Endothelial cell of umbilical vein (primary cell): ENCODE results near the gene RAB1A.

Experiments used
- EZH2 ChIP-seq: IDR thresholded peaks from 2 replicates; pipeline ENCODE4 v1.6.1; 2012; ENCODE audit warnings: borderline replicate concordance, low read depth, mild to moderate bottlenecking, moderate library complexity, low read length, inconsistent platforms; ENCODE audit not compliant: severe bottlenecking
- FOS ChIP-seq: IDR thresholded peaks from 2 replicates; pipeline ENCODE4 v1.6.1; 2011; ENCODE audit warnings: mild to moderate bottlenecking, low read length, moderate library complexity, borderline replicate concordance; ENCODE audit not compliant: insufficient read depth
- JUN ChIP-seq: IDR thresholded peaks from 2 replicates; pipeline ENCODE4 v1.6.1; 2011; ENCODE audit warnings: borderline replicate concordance, low read depth; ENCODE audit not compliant: insufficient read length, insufficient read depth
- MYC ChIP-seq: IDR thresholded peaks from one replicate; pipeline ENCODE4 v1.6.1; 2011; ENCODE audit warnings: mild to moderate bottlenecking, low read depth, low read length
- POLR2A ChIP-seq: IDR thresholded peaks from 2 replicates; pipeline ENCODE4 v1.6.1; 2012; ENCODE audit warnings: low read depth, mild to moderate bottlenecking, control low read depth, low read length
- POLR2AphosphoS5 ChIP-seq: IDR thresholded peaks from 2 replicates; pipeline ENCODE4 v1.6.1; 2012; ENCODE audit warnings: low read depth, mild to moderate bottlenecking, control low read depth, low read length, moderate library complexity; ENCODE audit not compliant: insufficient read depth
- TF ChIP-seq, protein P1 (sequence below), 2 donors: IDR thresholded peaks; 1 replicate in 1 of 2; 2 replicates in 1 of 2; pipeline ENCODE4 v1.5.1; 2011; ENCODE audit warnings: low read length in 2 of 2, mild to moderate bottlenecking in 2 of 2, moderate library complexity in 2 of 2, control low read depth in 1 of 2, inconsistent platforms in 1 of 2, low read depth in 1 of 2; ENCODE audit not compliant: insufficient read depth in 1 of 2; ENCODE audit errors: extremely low read depth in 1 of 2
- TF ChIP-seq, protein P2 (sequence below): IDR thresholded peaks from 2 replicates; pipeline ENCODE4 v1.6.1; 2011; ENCODE audit not compliant: insufficient read depth, insufficient read length

DNA sequence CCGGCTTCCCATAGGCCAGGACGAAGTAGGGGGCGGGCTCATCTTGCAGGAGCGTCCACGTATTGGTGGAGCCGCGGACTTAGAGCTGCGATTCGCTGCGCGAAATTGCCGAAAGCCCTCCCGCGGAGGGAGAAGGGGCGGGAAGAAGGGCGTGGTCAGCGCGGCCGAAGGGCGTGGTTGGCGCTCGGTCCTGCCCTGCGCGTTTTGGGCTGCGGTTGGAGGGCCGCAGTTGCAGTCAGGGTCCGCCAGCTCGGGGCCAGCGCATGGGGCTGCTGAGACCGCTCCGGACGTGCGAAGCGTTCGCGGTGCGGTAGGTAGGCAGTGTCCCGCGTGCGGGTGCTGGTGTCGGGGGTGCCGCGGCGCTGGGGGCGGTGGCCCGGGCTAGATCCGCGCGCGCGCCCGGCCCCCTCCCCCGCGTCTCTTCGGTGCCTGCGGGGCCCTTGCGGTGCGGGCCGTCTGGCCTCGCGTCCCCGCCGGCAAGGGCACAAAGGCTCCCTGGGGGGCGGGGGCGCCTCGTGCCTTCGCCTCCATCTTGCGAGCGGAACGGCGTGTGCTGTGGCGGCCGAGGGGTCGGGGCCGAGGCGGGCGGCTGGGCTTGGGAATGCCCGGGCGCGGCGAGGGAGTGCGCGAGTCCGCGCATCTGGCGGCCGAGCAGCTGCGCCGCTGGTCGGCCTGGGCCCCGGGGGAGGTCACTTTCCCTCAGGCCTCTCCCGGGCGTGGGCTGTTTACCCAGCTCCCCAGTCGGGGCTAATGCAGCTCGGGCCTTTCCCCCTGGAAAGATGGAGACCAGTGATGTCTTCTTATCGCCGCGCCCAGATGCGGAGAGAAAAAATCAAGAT lies 73.5 kb downstream of the RAB1A start, which contains the start of gene CEP68:
- TF ChIP-seq, protein P1, sequence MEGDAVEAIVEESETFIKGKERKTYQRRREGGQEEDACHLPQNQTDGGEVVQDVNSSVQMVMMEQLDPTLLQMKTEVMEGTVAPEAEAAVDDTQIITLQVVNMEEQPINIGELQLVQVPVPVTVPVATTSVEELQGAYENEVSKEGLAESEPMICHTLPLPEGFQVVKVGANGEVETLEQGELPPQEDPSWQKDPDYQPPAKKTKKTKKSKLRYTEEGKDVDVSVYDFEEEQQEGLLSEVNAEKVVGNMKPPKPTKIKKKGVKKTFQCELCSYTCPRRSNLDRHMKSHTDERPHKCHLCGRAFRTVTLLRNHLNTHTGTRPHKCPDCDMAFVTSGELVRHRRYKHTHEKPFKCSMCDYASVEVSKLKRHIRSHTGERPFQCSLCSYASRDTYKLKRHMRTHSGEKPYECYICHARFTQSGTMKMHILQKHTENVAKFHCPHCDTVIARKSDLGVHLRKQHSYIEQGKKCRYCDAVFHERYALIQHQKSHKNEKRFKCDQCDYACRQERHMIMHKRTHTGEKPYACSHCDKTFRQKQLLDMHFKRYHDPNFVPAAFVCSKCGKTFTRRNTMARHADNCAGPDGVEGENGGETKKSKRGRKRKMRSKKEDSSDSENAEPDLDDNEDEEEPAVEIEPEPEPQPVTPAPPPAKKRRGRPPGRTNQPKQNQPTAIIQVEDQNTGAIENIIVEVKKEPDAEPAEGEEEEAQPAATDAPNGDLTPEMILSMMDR (IDR thresholded peaks at IDR 0.05; ENCODE audit: extremely low read depth in 1 of 2, insufficient read depth in 1 of 2, low read depth in 1 of 2, low read length in 2 of 2), result no peak
- TF ChIP-seq POLR2A (peak; percentile 95), FOS (no peak), MYC (no peak), POLR2AphosphoS5 (peak; percentile 91), EZH2 (no peak), JUN (no peak)
- TF ChIP-seq, protein P2, sequence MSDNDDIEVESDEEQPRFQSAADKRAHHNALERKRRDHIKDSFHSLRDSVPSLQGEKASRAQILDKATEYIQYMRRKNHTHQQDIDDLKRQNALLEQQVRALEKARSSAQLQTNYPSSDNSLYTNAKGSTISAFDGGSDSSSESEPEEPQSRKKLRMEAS, result no peak
